ENCODE data around the gene MYL7.

Gene MYL7

DNA sequence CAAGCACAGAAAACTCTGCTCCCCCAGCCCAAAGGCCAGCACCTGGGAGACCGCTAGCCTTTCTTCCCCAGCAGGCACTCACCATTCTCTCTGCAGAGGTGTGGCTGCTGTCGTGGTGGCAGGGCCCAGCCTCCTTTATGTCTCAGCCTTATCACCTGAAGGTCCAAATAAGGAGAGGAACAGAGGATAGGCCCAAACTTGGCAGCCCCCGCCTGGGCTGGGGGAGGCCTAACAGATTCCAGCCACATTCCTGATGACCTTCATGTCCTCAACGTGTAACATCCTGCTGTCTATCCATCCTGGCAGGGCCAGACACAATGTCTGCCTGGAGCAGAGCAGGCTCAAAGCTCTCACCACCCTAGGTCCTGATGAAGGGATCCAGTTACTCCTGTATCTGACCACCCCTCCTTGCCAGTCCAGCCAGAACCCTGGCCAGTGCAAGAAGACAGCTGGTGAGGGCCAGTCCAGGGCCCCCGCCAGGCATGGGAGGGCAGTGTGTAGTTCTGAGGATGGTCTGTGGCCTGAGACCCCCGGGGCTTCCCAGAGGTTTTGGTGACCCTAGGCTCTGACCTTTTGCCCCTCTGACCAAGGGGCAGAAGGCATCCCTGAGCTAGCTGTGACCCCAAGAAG lies at the start of gene MYL7:
TSS of gene MYL7 (minus strand) at position 112 of the 630 bp plus-strand sequence. CDS start at position 85, 27 bp downstream.
- no peak within 1 kb of the TSS for H3K27ac ChIP-seq (ENCODE audit: low read length)
- H3K36me3 ChIP-seq (ENCODE audit: insufficient read depth, low read length), result no peaks in the 10 kb centered on the region
- H3K9me3 ChIP-seq (ENCODE audit: insufficient read depth, low read length, severe bottlenecking), result no peaks in the 10 kb centered on the region
- no peaks in the 10 kb centered on the region for H3K4me1 ChIP-seq (ENCODE audit: insufficient read depth, low read length)
- TF ChIP-seq, protein P1, sequence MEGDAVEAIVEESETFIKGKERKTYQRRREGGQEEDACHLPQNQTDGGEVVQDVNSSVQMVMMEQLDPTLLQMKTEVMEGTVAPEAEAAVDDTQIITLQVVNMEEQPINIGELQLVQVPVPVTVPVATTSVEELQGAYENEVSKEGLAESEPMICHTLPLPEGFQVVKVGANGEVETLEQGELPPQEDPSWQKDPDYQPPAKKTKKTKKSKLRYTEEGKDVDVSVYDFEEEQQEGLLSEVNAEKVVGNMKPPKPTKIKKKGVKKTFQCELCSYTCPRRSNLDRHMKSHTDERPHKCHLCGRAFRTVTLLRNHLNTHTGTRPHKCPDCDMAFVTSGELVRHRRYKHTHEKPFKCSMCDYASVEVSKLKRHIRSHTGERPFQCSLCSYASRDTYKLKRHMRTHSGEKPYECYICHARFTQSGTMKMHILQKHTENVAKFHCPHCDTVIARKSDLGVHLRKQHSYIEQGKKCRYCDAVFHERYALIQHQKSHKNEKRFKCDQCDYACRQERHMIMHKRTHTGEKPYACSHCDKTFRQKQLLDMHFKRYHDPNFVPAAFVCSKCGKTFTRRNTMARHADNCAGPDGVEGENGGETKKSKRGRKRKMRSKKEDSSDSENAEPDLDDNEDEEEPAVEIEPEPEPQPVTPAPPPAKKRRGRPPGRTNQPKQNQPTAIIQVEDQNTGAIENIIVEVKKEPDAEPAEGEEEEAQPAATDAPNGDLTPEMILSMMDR (IDR thresholded peaks at IDR 0.05; ENCODE audit: borderline replicate concordance, extremely low read depth, low read length, poor library complexity, severe bottlenecking), result no peak
- no peak for TF ChIP-seq EZH2 (IDR thresholded peaks at IDR 0.05; ENCODE audit: borderline replicate concordance, low read depth, low read length, severe bottlenecking)
- no peak for ATAC-seq (ENCODE audit: insufficient read depth, low read depth)
- no peaks in the 10 kb centered on the region for H3K79me2 ChIP-seq (ENCODE audit: insufficient read depth, low read length)
- no peak within 1 kb of the TSS for H2AFZ ChIP-seq (ENCODE audit: low read depth, low read length)
- H3K27me3 ChIP-seq (ENCODE audit: insufficient read depth, low read length, poor library complexity), result no peaks in the 10 kb centered on the region
- H4K20me1 ChIP-seq (ENCODE audit: insufficient read depth, low read length), result no peaks in the 10 kb centered on the region
- H3K4me3 ChIP-seq (ENCODE audit: low read depth in 1 of 2, low read length in 2 of 2), result no peak within 1 kb of the TSS
- no peak for DNase-seq
- no peak within 1 kb of the TSS for H3K4me2 ChIP-seq (ENCODE audit: insufficient read depth, low read length)
- H3K9ac ChIP-seq (ENCODE audit: low read depth, low read length), result no peak within 1 kb of the TSS

GRCh38 chr7:44189993-44190872 lies 49.1 kb upstream of the MYL7 start:
- Histone ChIP-seq H4K20me1 (ENCODE audit: insufficient read depth, low read length) (no peaks in the 10 kb centered on the region; the same call in 1 of the 2 replicates), H3K4me2 (ENCODE audit: insufficient read depth, low read length) (no peak overlapping the region), H3K4me3 (ENCODE audit: low read depth in 1 of 2, low read length in 2 of 2) (no peak overlapping the region), H3K36me3 (ENCODE audit: insufficient read depth, low read length) (no peaks in the 10 kb centered on the region), H3K9ac (ENCODE audit: low read depth, low read length) (no peak overlapping the region), H3K27ac (ENCODE audit: low read length) (no peak overlapping the region), H3K4me1 (ENCODE audit: insufficient read depth, low read length) (no peaks in the 10 kb centered on the region), H2AFZ (ENCODE audit: low read depth, low read length) (no peak overlapping the region), H3K27me3 (ENCODE audit: insufficient read depth, low read length, poor library complexity) (no peaks in the 10 kb centered on the region), H3K79me2 (ENCODE audit: insufficient read depth, low read length) (no peaks in the 10 kb centered on the region), H3K9me3 (ENCODE audit: insufficient read depth, low read length, severe bottlenecking) (no peaks in the 10 kb centered on the region)
- DNase-seq (no peak), ATAC-seq (ENCODE audit: insufficient read depth, low read depth) (no peak)
- TF ChIP-seq, protein P1 (IDR thresholded peaks at IDR 0.05; ENCODE audit: borderline replicate concordance, extremely low read depth, low read length, poor library complexity, severe bottlenecking), result no peak
- TF ChIP-seq EZH2 (IDR thresholded peaks at IDR 0.05; ENCODE audit: borderline replicate concordance, low read depth, low read length, severe bottlenecking), result no peak

- no peak for ATAC-seq (ENCODE audit: insufficient read depth, low read depth)
- no peak for DNase-seq
- no peak within 1 kb of the TSS for H2AFZ ChIP-seq (ENCODE audit: low read depth, low read length)
- H3K4me2 ChIP-seq (ENCODE audit: insufficient read depth, low read length), result no peak within 1 kb of the TSS
- H3K4me3 ChIP-seq (ENCODE audit: low read depth in 1 of 2, low read length in 2 of 2), result no peak within 1 kb of the TSS
- H3K9ac ChIP-seq (ENCODE audit: low read depth, low read length), result no peak within 1 kb of the TSS
- H3K79me2 ChIP-seq (ENCODE audit: insufficient read depth, low read length), result no peaks in the 10 kb centered on the region
- no peaks in the 10 kb centered on the region for H3K27me3 ChIP-seq (ENCODE audit: insufficient read depth, low read length, poor library complexity)
- H3K36me3 ChIP-seq (ENCODE audit: insufficient read depth, low read length), result no peaks in the 10 kb centered on the region
- no peak for TF ChIP-seq EZH2 (IDR thresholded peaks at IDR 0.05; ENCODE audit: borderline replicate concordance, low read depth, low read length, severe bottlenecking)
- H3K9me3 ChIP-seq (ENCODE audit: insufficient read depth, low read length, severe bottlenecking), result no peaks in the 10 kb centered on the region
- no peaks in the 10 kb centered on the region for H3K4me1 ChIP-seq (ENCODE audit: insufficient read depth, low read length)
- H3K27ac ChIP-seq (ENCODE audit: low read length), result no peak within 1 kb of the TSS
- H4K20me1 ChIP-seq (ENCODE audit: insufficient read depth, low read length), result no peaks in the 10 kb centered on the region; the same call in 1 of the 2 replicates
Measured at GRCh38 chr7:44189286-44189992, 48.3 kb upstream of the MYL7 start, which contains the start of gene GCK. Gene GCK (minus strand): TSS chr7:44189439. CDS start chr7:44188953, 486 bp downstream.
